PC-9 (cell line): ENCODE results near the gene TOMT.

ENCODE experiments used
- CTCF ChIP-seq: fragments of 200-600 bp; sonication (generic); conservative IDR thresholded peaks from 2 replicates; pipeline ENCODE4 v1.6.1; 2017; ENCODE audit warnings: mixed run types, antibody characterized with exemption, mild to moderate bottlenecking, moderate library complexity
- EZH2 ChIP-seq: fragments of 200-600 bp; sonication (generic); IDR thresholded peaks from 2 replicates; pipeline ENCODE4 v1.8.0; 2017; ENCODE audit warnings: antibody characterized with exemption, low read depth

GRCh38 chr11:72084076-72084475 is 21.6 kb upstream of the TOMT start:
- TF ChIP-seq CTCF (no peak), EZH2 (no peak)
